HL-60/S4 (cell line): ENCODE results near the gene ATL3.
"Not testable (repeated sequence)": the region's sequence is repeated elsewhere in the genome, so short reads cannot be mapped to it uniquely, and the experiment has no call there.

Experiments used
- in situ Hi-C: fragments of 300-500 bp; cut with MboI; formaldehyde crosslinking; loops from 2 replicates; pipeline ENCODE4 v1.14.3; 2022; ENCODE audit warnings: low sequenced_read_pairs

Gene ATL3

GRCh38 chr11:63590024-63590788 is 81.0 kb downstream of the ATL3 start:
- in situ Hi-C loops = no loop called here

GRCh38 chr11:63589000-63589399 is 82.2 kb downstream of the ATL3 start:
- in situ Hi-C loops = no loop called here

- in situ Hi-C loops = no loop called here
Observed at GRCh38 chr11:63586451-63587166, 84.6 kb downstream of the ATL3 start.

GRCh38 chr11:63583357-63583677 is 87.9 kb downstream of the ATL3 start:
- in situ Hi-C loops = no loop called here

- in situ Hi-C loops = not testable (repeated sequence)
Observed at GRCh38 chr11:63581224-63581623, 90.0 kb downstream of the ATL3 start.

- in situ Hi-C loops = not testable (repeated sequence)
Observed at GRCh38 chr11:63578882-63579281, 92.3 kb downstream of the ATL3 start.

GRCh38 chr11:63574856-63575602 is 96.1 kb downstream of the ATL3 start:
- in situ Hi-C loops = no loop called here
